ENCODE measurements around the gene PHF20. TPM values are rescaled to one million over a fixed set of nuclear protein-coding genes. Genes with fewer than 3 reads are reported as not detected.
A peak's percentile ranks its signal among the peaks of the same experiment; 100 is the strongest.

Gene PHF20
- total RNA-seq, 4 donors from 2014 or later: 35.3 to 109 (median 76.5) TPM

GRCh38 chr20:35731862-35732643, 39.8 kb upstream of the PHF20 start:
- Histone ChIP-seq H3K9me3 (no peaks in the 10 kb centered on the region), H3K4me1 (peaks cover 0 to 8% of the 10 kb centered on the region in 2 donors), H3K36me3 (no peaks in the 10 kb centered on the region), H3K27ac (no peak overlapping the region), H3K27me3 (no peaks in the 10 kb centered on the region), H3K4me3 (no peak overlapping the region)
- intact Hi-C loops (cut with DNase I; ENCODE audit: low total_unique reads): no loop called here
- TF ChIP-seq POLR2A (IDR thresholded peaks at IDR 0.05): no peak
- DNase-seq: no peak

- Histone ChIP-seq H3K4me3 (no peak overlapping the region), H3K27ac (no peak overlapping the region), H3K4me1 (peaks cover 0 to 8% of the 10 kb centered on the region in 2 donors), H3K9me3 (no peaks in the 10 kb centered on the region), H3K36me3 (no peaks in the 10 kb centered on the region), H3K27me3 (no peaks in the 10 kb centered on the region)
- intact Hi-C loops (cut with DNase I; ENCODE audit: low total_unique reads): no loop called here
- DNase-seq: no peak
- TF ChIP-seq CTCF (IDR thresholded peaks at IDR 0.05) (no peak), POLR2A (IDR thresholded peaks at IDR 0.05) (no peak)
Measured at GRCh38 chr20:35732644-35732982, 39.2 kb upstream of the PHF20 start.

- H3K36me3 ChIP-seq: no peaks in the 10 kb centered on the region
- H3K4me3 ChIP-seq: no peak overlapping the region
- no peaks in the 10 kb centered on the region for H3K9me3 ChIP-seq
- H3K4me1 ChIP-seq: peaks cover 7 to 16% of the 10 kb centered on the region in 2 donors
- DNase-seq: no peak
- intact Hi-C loops (cut with DNase I; ENCODE audit: low total_unique reads): no loop called here
- TF ChIP-seq CTCF (IDR thresholded peaks at IDR 0.05) (no peak), POLR2A (IDR thresholded peaks at IDR 0.05) (no peak)
- no peaks in the 10 kb centered on the region for H3K27me3 ChIP-seq
- no peak overlapping the region for H3K27ac ChIP-seq
Measured at GRCh38 chr20:35734374-35734773, 37.4 kb upstream of the PHF20 start.

- DNase-seq: no peak
- no peaks in the 10 kb centered on the region for H3K9me3 ChIP-seq
- TF ChIP-seq POLR2A (IDR thresholded peaks at IDR 0.05) (no peak), CTCF (IDR thresholded peaks at IDR 0.05) (no peak)
- H3K27ac ChIP-seq: no peak overlapping the region
- intact Hi-C loops (cut with DNase I; ENCODE audit: low total_unique reads): no loop called here
- H3K27me3 ChIP-seq: no peaks in the 10 kb centered on the region
- H3K36me3 ChIP-seq: no peaks in the 10 kb centered on the region
- H3K4me1 ChIP-seq: peaks cover 10 to 15% of the 10 kb centered on the region in 2 donors
- H3K4me3 ChIP-seq: no peak overlapping the region
Measured at GRCh38 chr20:35734777-35735649, 36.8 kb upstream of the PHF20 start.

- Histone ChIP-seq H3K36me3 (no peaks in the 10 kb centered on the region), H3K9me3 (no peaks in the 10 kb centered on the region), H3K4me3 (no peak overlapping the region), H3K27ac (peak overlapping the region in 1 of 2 donors; percentile 20), H3K4me1 (peaks cover 14 to 20% of the 10 kb centered on the region in 2 donors), H3K27me3 (no peaks in the 10 kb centered on the region)
- DNase-seq: no peak
- intact Hi-C loops (cut with DNase I; ENCODE audit: low total_unique reads): no loop called here
- no peak for TF ChIP-seq CTCF (IDR thresholded peaks at IDR 0.05)
- no peak for TF ChIP-seq POLR2A (IDR thresholded peaks at IDR 0.05)
Measured at GRCh38 chr20:35735826-35736470, 35.9 kb upstream of the PHF20 start.
